OCI-LY7 (cell line): ENCODE results near the gene ZNF488. TPM values are rescaled to one million over a fixed set of nuclear protein-coding genes. Genes with fewer than 3 reads are reported as not detected.

Experiments
- BruUV-seq: library from RNA; stranded (reverse); fragments of 400-500 nt; replicated peaks from 2 replicates; lab custom pipeline; 2021; lab: Mats Ljungman, UMichigan
- CTCF ChIA-PET: fragments of 300-600 bp; sonication (Branson Sonifier 250); formaldehyde crosslinking; loops from one replicate; lab custom pipeline; 2022; ENCODE audit warnings: antibody characterized with exemption; ENCODE audit not compliant: unreplicated experiment; lab: Charles Lee
- POLR2A ChIA-PET: fragments of 300-600 bp; sonication (Branson Sonifier 250); formaldehyde crosslinking; loops from one replicate; lab custom pipeline; 2022; ENCODE audit warnings: antibody characterized with exemption; lab: Charles Lee
- DNase-seq: peaks from one replicate; pipeline ENCODE4 v3.0.0-alpha.2; 2015; ENCODE audit warnings: low spot score
- H2AFZ ChIP-seq: fragments of 200-600 bp; sonication (generic), shearing (Covaris generic); 2 replicates; pipeline ENCODE4 v1.6.1; 2014; ENCODE audit warnings: mild to moderate bottlenecking, antibody characterized with exemption, low read length, moderate library complexity
- H3K27ac ChIP-seq: fragments of 200-600 bp; sonication (generic); 2 replicates; pipeline ENCODE4 v1.5.1; 2014; ENCODE audit warnings: mixed run types, low read depth, mild to moderate bottlenecking, moderate library complexity, low read length, inconsistent platforms; ENCODE audit not compliant: poor library complexity, severe bottlenecking
- H3K36me3 ChIP-seq: fragments of 200-600 bp; sonication (generic); 2 replicates; pipeline ENCODE4 v1.6.1; 2014; ENCODE audit warnings: mild to moderate bottlenecking, antibody characterized with exemption, low read length, moderate library complexity, mixed read lengths; ENCODE audit not compliant: insufficient read depth
- H3K4me1 ChIP-seq: fragments of 200-600 bp; sonication (generic); 2 replicates; pipeline ENCODE4 v1.5.1; 2014; ENCODE audit warnings: mild to moderate bottlenecking, low read length; ENCODE audit not compliant: insufficient read depth, poor library complexity, severe bottlenecking
- H3K4me2 ChIP-seq: fragments of 200-600 bp; sonication (generic); 2 replicates; pipeline ENCODE4 v1.6.1; 2014; ENCODE audit warnings: mild to moderate bottlenecking, low read length
- H3K4me3 ChIP-seq: fragments of 200-600 bp; sonication (generic); 2 replicates; pipeline ENCODE4 v1.5.1; 2014; ENCODE audit warnings: mild to moderate bottlenecking, low read depth, low read length; ENCODE audit not compliant: poor library complexity, severe bottlenecking
- H3K79me2 ChIP-seq: fragments of 200-600 bp; sonication (generic); 2 replicates; pipeline ENCODE4 v1.6.1; 2016; ENCODE audit warnings: low read depth, mild to moderate bottlenecking, low read length, moderate library complexity, mixed read lengths; ENCODE audit not compliant: insufficient read depth
- H3K9me2 ChIP-seq: fragments of 200-600 bp; sonication (generic); 2 replicates; pipeline ENCODE4 v1.6.1; 2016; ENCODE audit warnings: mild to moderate bottlenecking, low read length, mixed read lengths; ENCODE audit not compliant: insufficient read depth
- H3K9me3 ChIP-seq: fragments of 200-600 bp; sonication (generic); 2 replicates; pipeline ENCODE4 v1.6.1; 2014; ENCODE audit warnings: mild to moderate bottlenecking, mixed run types, low read length, mixed read lengths
- H4K20me1 ChIP-seq: fragments of 200-600 bp; sonication (generic); 2 replicates; pipeline ENCODE4 v1.6.1; 2014; ENCODE audit warnings: mild to moderate bottlenecking, antibody characterized with exemption, low read length, moderate library complexity, mixed read lengths; ENCODE audit not compliant: insufficient read depth
- EZH2phosphoT487 ChIP-seq: fragments of 200-600 bp; sonication (generic); IDR thresholded peaks from 2 replicates; pipeline ENCODE4 v1.6.1; 2018; ENCODE audit warnings: low read depth, borderline replicate concordance, mild to moderate bottlenecking, mixed run types, antibody characterized with exemption, low read length, moderate library complexity, mixed read lengths
- intact Hi-C: fragments of 100-400 bp; cut with micrococcal nuclease; formaldehyde crosslinking; loops from one replicate; pipeline ENCODE4 v1.10.0; 2022; ENCODE audit not compliant: unreplicated experiment
- total RNA-seq, 2 experiments: library from RNA; depleted of rRNA in 1 of 2; stranded (reverse); fragments of >200 nt in 1 of 2; shearing (Covaris generic) in 1 of 2; gene quantifications; 2 replicates each; pipeline ENCODE4 v1.2.3, GENCODE V29; 2014 to 2022
- TF ChIP-seq, protein P1 (sequence below): fragments of 200-600 bp; sonication (generic); conservative IDR thresholded peaks from 2 replicates; pipeline ENCODE4 v1.5.1; 2014; ENCODE audit warnings: mild to moderate bottlenecking, antibody characterized with exemption, low read length, moderate library complexity, mixed read lengths

Gene ZNF488
- total RNA-seq, 2 experiments from 2014 or later, result 0.06 to 0.34 TPM

DNA sequence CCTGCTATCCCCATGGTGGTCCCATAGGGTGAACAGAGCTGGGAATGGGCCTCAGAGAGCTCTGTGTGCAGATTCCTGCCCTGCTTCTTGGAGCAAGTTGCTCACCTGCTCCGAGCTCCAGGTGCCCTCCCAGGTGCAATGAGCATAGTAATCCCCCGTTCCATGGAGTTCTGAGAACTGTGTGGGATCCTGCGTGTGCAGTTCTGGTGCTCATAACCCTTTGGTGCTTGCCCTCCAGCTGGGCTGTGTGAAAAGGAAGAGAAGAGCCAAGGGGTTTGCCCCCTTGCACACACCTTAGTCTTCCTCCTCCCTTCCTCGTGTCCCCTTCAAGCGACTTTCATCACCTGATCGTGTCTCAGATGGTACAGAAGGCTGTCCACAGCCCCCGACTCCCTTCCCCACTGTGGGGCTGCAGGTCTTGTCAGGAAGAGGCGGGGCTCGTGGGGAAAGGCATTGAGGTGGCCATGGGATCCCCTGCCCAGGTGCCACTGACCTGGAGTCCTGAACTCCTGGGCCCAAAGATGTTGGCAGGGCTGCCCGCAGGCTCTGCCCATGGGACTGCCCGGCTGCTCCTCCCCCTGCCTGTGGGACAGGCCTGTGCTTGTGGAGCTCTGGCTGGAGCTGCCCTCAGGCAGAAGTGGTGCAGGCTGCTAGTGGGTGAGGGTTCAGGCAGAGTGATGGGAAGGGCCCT is 21.9 kb upstream of the ZNF488 start:
- ChIA-PET POLR2A (no interaction called here), CTCF (no interaction called here)
- TF ChIP-seq, protein P1, sequence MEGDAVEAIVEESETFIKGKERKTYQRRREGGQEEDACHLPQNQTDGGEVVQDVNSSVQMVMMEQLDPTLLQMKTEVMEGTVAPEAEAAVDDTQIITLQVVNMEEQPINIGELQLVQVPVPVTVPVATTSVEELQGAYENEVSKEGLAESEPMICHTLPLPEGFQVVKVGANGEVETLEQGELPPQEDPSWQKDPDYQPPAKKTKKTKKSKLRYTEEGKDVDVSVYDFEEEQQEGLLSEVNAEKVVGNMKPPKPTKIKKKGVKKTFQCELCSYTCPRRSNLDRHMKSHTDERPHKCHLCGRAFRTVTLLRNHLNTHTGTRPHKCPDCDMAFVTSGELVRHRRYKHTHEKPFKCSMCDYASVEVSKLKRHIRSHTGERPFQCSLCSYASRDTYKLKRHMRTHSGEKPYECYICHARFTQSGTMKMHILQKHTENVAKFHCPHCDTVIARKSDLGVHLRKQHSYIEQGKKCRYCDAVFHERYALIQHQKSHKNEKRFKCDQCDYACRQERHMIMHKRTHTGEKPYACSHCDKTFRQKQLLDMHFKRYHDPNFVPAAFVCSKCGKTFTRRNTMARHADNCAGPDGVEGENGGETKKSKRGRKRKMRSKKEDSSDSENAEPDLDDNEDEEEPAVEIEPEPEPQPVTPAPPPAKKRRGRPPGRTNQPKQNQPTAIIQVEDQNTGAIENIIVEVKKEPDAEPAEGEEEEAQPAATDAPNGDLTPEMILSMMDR, result no peak
- TF ChIP-seq EZH2phosphoT487, result no peak
- DNase-seq, result no peak
- H3K27ac ChIP-seq, result no peak overlapping the region
- no peaks in the 10 kb centered on the region for H4K20me1 ChIP-seq
- no peaks in the 10 kb centered on the region for H3K79me2 ChIP-seq
- no peaks in the 10 kb centered on the region for H3K36me3 ChIP-seq
- BruUV-seq, result no TSS peak
- H3K4me2 ChIP-seq, result no peak overlapping the region
- no peaks in the 10 kb centered on the region for H3K9me2 ChIP-seq
- no peak overlapping the region for H2AFZ ChIP-seq
- intact Hi-C loops, result no loop called here
- no peak overlapping the region for H3K4me3 ChIP-seq
- no peaks in the 10 kb centered on the region for H3K9me3 ChIP-seq
- peaks cover 11% of the 10 kb centered on the region for H3K4me1 ChIP-seq

GRCh38 chr10:47404937-47405336 is 20.8 kb upstream of the ZNF488 start:
- POLR2A ChIA-PET, result no interaction called here
- intact Hi-C loops, result no loop called here
- Histone ChIP-seq H3K9me2 (no peaks in the 10 kb centered on the region), H3K4me1 (peaks cover 11% of the 10 kb centered on the region), H3K4me2 (no peak overlapping the region), H4K20me1 (no peaks in the 10 kb centered on the region), H3K4me3 (no peak overlapping the region), H3K27ac (no peak overlapping the region), H3K36me3 (no peaks in the 10 kb centered on the region), H3K79me2 (no peaks in the 10 kb centered on the region), H2AFZ (no peak overlapping the region), H3K9me3 (no peaks in the 10 kb centered on the region)
- CTCF ChIA-PET, result no interaction called here
- DNase-seq, result no peak
- TF ChIP-seq, protein P1, result no peak
- TF ChIP-seq EZH2phosphoT487, result no peak
- BruUV-seq, result no TSS peak

DNA sequence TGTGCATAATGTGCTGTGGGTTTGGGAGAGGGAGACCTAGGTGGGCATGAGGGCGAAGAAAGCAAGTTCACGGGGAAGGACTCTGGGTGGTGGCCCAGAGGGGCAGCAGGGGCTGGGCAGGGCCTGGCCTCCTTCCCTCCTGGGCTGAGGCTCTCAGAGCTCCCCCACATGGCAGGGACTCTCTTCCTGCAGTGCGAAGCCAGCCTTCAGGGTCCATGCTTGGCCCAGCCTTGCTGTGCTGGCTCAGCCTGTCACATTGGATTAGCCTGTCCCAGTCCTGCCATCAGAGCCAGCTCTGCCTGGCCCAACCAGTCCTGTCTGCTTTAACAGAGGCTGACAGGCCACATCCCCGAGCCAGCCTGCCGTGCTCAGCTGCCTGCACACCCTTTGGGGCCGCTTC is 20.4 kb upstream of the ZNF488 start:
- BruUV-seq, result no TSS peak
- H2AFZ ChIP-seq, result no peak overlapping the region
- H3K36me3 ChIP-seq, result no peaks in the 10 kb centered on the region
- CTCF ChIA-PET, result no interaction called here
- H3K9me2 ChIP-seq, result no peaks in the 10 kb centered on the region
- no peak for DNase-seq
- intact Hi-C loops, result no loop called here
- H3K27ac ChIP-seq, result no peak overlapping the region
- no peak for TF ChIP-seq EZH2phosphoT487
- TF ChIP-seq, protein P1, result no peak
- H3K4me3 ChIP-seq, result no peak overlapping the region
- no peak overlapping the region for H3K4me2 ChIP-seq
- POLR2A ChIA-PET, result no interaction called here
- no peaks in the 10 kb centered on the region for H3K79me2 ChIP-seq
- H3K4me1 ChIP-seq, result peaks cover 7% of the 10 kb centered on the region
- H4K20me1 ChIP-seq, result no peaks in the 10 kb centered on the region
- H3K9me3 ChIP-seq, result no peaks in the 10 kb centered on the region
